Endothelial cell of umbilical vein (primary cell): ENCODE measurements around the gene DCDC1. TPM values are rescaled to one million over a fixed set of nuclear protein-coding genes. Genes with fewer than 3 reads are reported as not detected.

Experiments
- BruUV-seq: library from RNA; stranded (reverse); fragments of 400-500 nt; replicated peaks from 2 replicates; lab custom pipeline; 2021; lab: Mats Ljungman, UMichigan
- CTCF ChIA-PET: fragments of 300-600, 350-600 bp; sonication (Branson Sonifier 250); formaldehyde crosslinking; loops from one replicate; lab custom pipeline; 2021; ENCODE audit warnings: antibody characterized with exemption, inconsistent platforms; lab: Charles Lee
- POLR2A ChIA-PET: fragments of 300-600, 350-600 bp; sonication (Branson Sonifier 250); formaldehyde crosslinking; loops from one replicate; lab custom pipeline; 2021; ENCODE audit warnings: antibody characterized with exemption, inconsistent platforms; lab: Charles Lee
- DNase-seq: peaks from one replicate; pipeline ENCODE4 v3.0.0-alpha.2; 2011; ENCODE audit warnings: low read depth, low spot score
- FAIRE-seq: peaks from 2 replicates; lab custom pipeline; 2011; peaks lifted over from hg19 to GRCh38; lab: Jason Lieb, UNC
- H2AFZ ChIP-seq: 2 replicates; pipeline ENCODE4 v1.6.0; 2012; ENCODE audit warnings: low read depth, low read length, control low read depth, inconsistent platforms
- H3K27ac ChIP-seq: 2 replicates; pipeline ENCODE4 v1.5.1; 2011; ENCODE audit warnings: low read depth, mild to moderate bottlenecking, control low read depth, low read length, moderate library complexity; ENCODE audit not compliant: insufficient read depth
- H3K27me3 ChIP-seq, 2 experiments: 2 replicates each; pipeline versions ENCODE4 v1.6.0 to v1.6.1; 2011; ENCODE audit warnings: low read length in 2 of 2, mixed read lengths in 1 of 2; ENCODE audit not compliant: control insufficient read depth in 2 of 2, insufficient read depth in 2 of 2
- H3K36me3 ChIP-seq, 2 experiments: 2 replicates in 1 of 2; 3 replicates in 1 of 2; pipeline ENCODE4 v1.5.1; 2011; ENCODE audit warnings: low read length in 2 of 2, mild to moderate bottlenecking in 1 of 2, moderate library complexity in 1 of 2; ENCODE audit not compliant: control insufficient read depth in 2 of 2, insufficient read depth in 2 of 2; ENCODE audit errors: extremely low read depth in 1 of 2
- H3K4me1 ChIP-seq: 3 replicates; pipeline ENCODE4 v1.5.1; 2011; ENCODE audit warnings: mild to moderate bottlenecking, low read length; ENCODE audit not compliant: control insufficient read depth, insufficient read depth; ENCODE audit errors: extremely low read depth
- H3K4me2 ChIP-seq: 2 replicates; pipeline ENCODE4 v1.6.1; 2011; ENCODE audit warnings: low read length, control low read depth, mixed read lengths; ENCODE audit not compliant: insufficient read depth
- H3K4me3 ChIP-seq, 3 experiments: fragments of 200-600 bp in 1 of 3; sonication (generic), shearing (Covaris generic) in 1 of 3; replicated peaks in 1 of 3; 2 replicates each; pipeline ENCODE4 v1.5.1; 2011 to 2016; ENCODE audit warnings: control low read depth in 3 of 3, low read length in 3 of 3, mild to moderate bottlenecking in 2 of 3, inconsistent platforms in 1 of 3, low read depth in 1 of 3, moderate library complexity in 1 of 3; ENCODE audit not compliant: insufficient read depth in 1 of 3
- H3K79me2 ChIP-seq: 2 replicates; pipeline ENCODE4 v1.6.0; 2012; ENCODE audit warnings: low read length, inconsistent platforms; ENCODE audit not compliant: control insufficient read depth, insufficient read depth
- H3K9ac ChIP-seq: replicated peaks from 2 replicates; pipeline ENCODE3; 2011; ENCODE audit warnings: low read length, control low read depth; ENCODE audit not compliant: insufficient read depth; ENCODE audit errors: extremely low read depth
- H3K9me1 ChIP-seq: replicated peaks from 3 replicates; pipeline ENCODE4 v1.6.0; 2011; ENCODE audit warnings: mild to moderate bottlenecking, low read length; ENCODE audit not compliant: control insufficient read depth, insufficient read depth; ENCODE audit errors: extremely low read depth
- H3K9me3 ChIP-seq: replicated peaks from 2 replicates; pipeline ENCODE4 v1.5.1; 2012; ENCODE audit warnings: low read length, inconsistent platforms; ENCODE audit not compliant: control insufficient read depth, insufficient read depth
- H4K20me1 ChIP-seq: replicated peaks from 2 replicates; pipeline ENCODE3; 2011; ENCODE audit warnings: mild to moderate bottlenecking, low read length; ENCODE audit not compliant: control insufficient read depth, insufficient read depth; ENCODE audit errors: extremely low read depth
- FOS ChIP-seq: IDR thresholded peaks from 2 replicates; pipeline ENCODE4 v1.6.1; 2011; ENCODE audit warnings: mild to moderate bottlenecking, low read length, moderate library complexity, borderline replicate concordance; ENCODE audit not compliant: insufficient read depth
- GATA2 ChIP-seq: IDR thresholded peaks from 2 replicates; pipeline ENCODE4 v1.7.0; 2011; ENCODE audit warnings: low read depth, mild to moderate bottlenecking, moderate library complexity, mixed read lengths, low read length; ENCODE audit not compliant: insufficient read length, insufficient read depth
- JUN ChIP-seq: IDR thresholded peaks from 2 replicates; pipeline ENCODE4 v1.6.1; 2011; ENCODE audit warnings: borderline replicate concordance, low read depth; ENCODE audit not compliant: insufficient read length, insufficient read depth
- MYC ChIP-seq: IDR thresholded peaks from one replicate; pipeline ENCODE4 v1.6.1; 2011; ENCODE audit warnings: mild to moderate bottlenecking, low read depth, low read length
- POLR2A ChIP-seq: IDR thresholded peaks from 2 replicates; pipeline ENCODE4 v1.6.1; 2012; ENCODE audit warnings: low read depth, mild to moderate bottlenecking, control low read depth, low read length
- POLR2AphosphoS5 ChIP-seq: IDR thresholded peaks from 2 replicates; pipeline ENCODE4 v1.6.1; 2012; ENCODE audit warnings: low read depth, mild to moderate bottlenecking, control low read depth, low read length, moderate library complexity; ENCODE audit not compliant: insufficient read depth
- dilution Hi-C: fragments of 300-500 bp; cut with MboI; formaldehyde crosslinking; loops from one replicate; pipeline ENCODE4 v1.15.0; 2019; ENCODE audit warnings: low sequenced_read_pairs; ENCODE audit not compliant: extremely low pct_ligation_motif_present
- intact Hi-C: fragments of 100-400 bp; cut with micrococcal nuclease; formaldehyde crosslinking; loops from one replicate; pipeline ENCODE4 v1.10.0; 2022
- polyA plus RNA-seq, 4 experiments: library from polyadenylated mRNA; depleted of rRNA in 3 of 4; stranded (reverse) in 3 of 4; unstranded in 1 of 4; fragments of >200 nt; gene quantifications; 2 replicates each; pipeline versions ENCODE4 v1.2.1 to v1.2.3, GENCODE V29; 2011 to 2012; ENCODE audit warnings: missing spikeins in 1 of 4
- total RNA-seq: library from RNA; stranded (reverse); gene quantifications from 2 replicates; pipeline ENCODE4 v1.2.3, GENCODE V29; 2021
- TF ChIP-seq, protein P1 (sequence below), 2 donors: IDR thresholded peaks; 1 replicate in 1 of 2; 2 replicates in 1 of 2; pipeline ENCODE4 v1.5.1; 2011; ENCODE audit warnings: low read length in 2 of 2, mild to moderate bottlenecking in 2 of 2, moderate library complexity in 2 of 2, control low read depth in 1 of 2, inconsistent platforms in 1 of 2, low read depth in 1 of 2; ENCODE audit not compliant: insufficient read depth in 1 of 2; ENCODE audit errors: extremely low read depth in 1 of 2

Gene DCDC1
- total and polyA plus RNA-seq, 2 donors (not counting 3 experiments of a cell fraction or from before 2014, with no cell fraction given): 0.04 TPM; not detected in 1

- Histone ChIP-seq H3K4me3 (no peak overlapping the region), H3K4me2 (no peak overlapping the region), H3K9me3 (no peaks in the 10 kb centered on the region), H3K9me1 (no peaks in the 10 kb centered on the region), H3K4me1 (no peaks in the 10 kb centered on the region), H3K79me2 (no peaks in the 10 kb centered on the region), H3K27ac (no peak overlapping the region), H2AFZ (no peak overlapping the region), H3K9ac (no peak overlapping the region), H4K20me1 (no peaks in the 10 kb centered on the region), H3K27me3 (peaks cover 0 to 2% of the 10 kb centered on the region in 2 experiments), H3K36me3 (no peaks in the 10 kb centered on the region)
- no peak for TF ChIP-seq POLR2AphosphoS5
- TF ChIP-seq MYC: no peak
- TF ChIP-seq FOS: no peak
- TF ChIP-seq JUN: no peak
- TF ChIP-seq, protein P1, sequence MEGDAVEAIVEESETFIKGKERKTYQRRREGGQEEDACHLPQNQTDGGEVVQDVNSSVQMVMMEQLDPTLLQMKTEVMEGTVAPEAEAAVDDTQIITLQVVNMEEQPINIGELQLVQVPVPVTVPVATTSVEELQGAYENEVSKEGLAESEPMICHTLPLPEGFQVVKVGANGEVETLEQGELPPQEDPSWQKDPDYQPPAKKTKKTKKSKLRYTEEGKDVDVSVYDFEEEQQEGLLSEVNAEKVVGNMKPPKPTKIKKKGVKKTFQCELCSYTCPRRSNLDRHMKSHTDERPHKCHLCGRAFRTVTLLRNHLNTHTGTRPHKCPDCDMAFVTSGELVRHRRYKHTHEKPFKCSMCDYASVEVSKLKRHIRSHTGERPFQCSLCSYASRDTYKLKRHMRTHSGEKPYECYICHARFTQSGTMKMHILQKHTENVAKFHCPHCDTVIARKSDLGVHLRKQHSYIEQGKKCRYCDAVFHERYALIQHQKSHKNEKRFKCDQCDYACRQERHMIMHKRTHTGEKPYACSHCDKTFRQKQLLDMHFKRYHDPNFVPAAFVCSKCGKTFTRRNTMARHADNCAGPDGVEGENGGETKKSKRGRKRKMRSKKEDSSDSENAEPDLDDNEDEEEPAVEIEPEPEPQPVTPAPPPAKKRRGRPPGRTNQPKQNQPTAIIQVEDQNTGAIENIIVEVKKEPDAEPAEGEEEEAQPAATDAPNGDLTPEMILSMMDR (IDR thresholded peaks at IDR 0.05; ENCODE audit: extremely low read depth in 1 of 2, insufficient read depth in 1 of 2, low read depth in 1 of 2, low read length in 2 of 2): no peak
- no peak for TF ChIP-seq POLR2A
- no peak for TF ChIP-seq GATA2
- DNase-seq (no peak), FAIRE-seq (no peak)
- intact Hi-C loops: no loop called here
- BruUV-seq: no TSS peak
- dilution Hi-C loops: no loop called here
- POLR2A ChIA-PET: no interaction called here
- CTCF ChIA-PET: interaction anchor here (1.3 kb wide), 1 partner anchor 26 kb away, joined by 3 read pairs; no protein-coding TSS in a partner anchor
Observed at GRCh38 chr11:31267720-31268119, 101.8 kb downstream of the DCDC1 start.
